WTC11 (cell line): ENCODE measurements around the gene ZNF423. TPM values are rescaled to one million over a fixed set of nuclear protein-coding genes. Genes with fewer than 3 reads are reported as not detected.

ENCODE experiments used
- ATAC-seq: fragments of 200-7000 bp; cut with Tn5 transposase; 2 replicates; pipeline ENCODE4 v1.10.0; 2021; ENCODE audit warnings: mild to moderate bottlenecking, moderate library complexity
- CTCF ChIA-PET: fragments of 300-600 bp; sonication (Branson Sonifier 250); formaldehyde crosslinking; loops from one replicate; lab custom pipeline; 2021; ENCODE audit warnings: antibody characterized with exemption; lab: Charles Lee
- POLR2A ChIA-PET: fragments of 350-600 bp; sonication (Branson Sonifier 250); formaldehyde crosslinking; loops from one replicate; lab custom pipeline; 2021; ENCODE audit warnings: antibody characterized with exemption; lab: Charles Lee
- DNase-seq: peaks from one replicate; pipeline ENCODE4 v3.0.0; 2021; ENCODE audit warnings: low spot score
- H3K27ac Mint-ChIP-seq: 2 replicates; pipeline ENCODE4 v1.8.0; 2021; ENCODE audit warnings: mixed read lengths
- H3K27me3 Mint-ChIP-seq: 2 replicates; pipeline ENCODE4 v1.8.0; 2021; ENCODE audit warnings: low read depth, mild to moderate bottlenecking, moderate library complexity, mixed read lengths
- H3K36me3 Mint-ChIP-seq: 2 replicates; pipeline ENCODE4 v1.8.0; 2021; ENCODE audit warnings: mixed read lengths
- H3K4me1 Mint-ChIP-seq: 2 replicates; pipeline ENCODE4 v1.8.0; 2022; ENCODE audit warnings: mixed read lengths
- H3K4me3 Mint-ChIP-seq: 2 replicates; pipeline ENCODE4 v1.8.0; 2021; ENCODE audit warnings: mild to moderate bottlenecking, moderate library complexity, mixed read lengths
- H3K9me3 Mint-ChIP-seq: 2 replicates; pipeline ENCODE4 v1.8.0; 2021; ENCODE audit warnings: mixed read lengths
- ATF1 ChIP-seq: sonication (generic); formaldehyde crosslinking; IDR thresholded peaks from 2 replicates; pipeline ENCODE4 v1.8.1; 2023; ENCODE audit warnings: mild to moderate bottlenecking, moderate library complexity, missing genetic modification reagents
- FOXJ3 ChIP-seq: sonication (generic); formaldehyde crosslinking; IDR thresholded peaks from 2 replicates; pipeline ENCODE4 v1.9.0; 2021; ENCODE audit warnings: missing genetic modification reagents, mild to moderate bottlenecking, borderline replicate concordance
- GABPB1 ChIP-seq: sonication (generic); formaldehyde crosslinking; IDR thresholded peaks from 2 replicates; pipeline ENCODE4 v1.8.1; 2023; ENCODE audit warnings: mild to moderate bottlenecking, missing genetic modification reagents
- NR2C2 ChIP-seq: sonication (generic); formaldehyde crosslinking; IDR thresholded peaks from 2 replicates; pipeline ENCODE4 v1.8.0; 2022; ENCODE audit warnings: mild to moderate bottlenecking, missing genetic modification reagents
- SMAD3 ChIP-seq: sonication (generic); formaldehyde crosslinking; IDR thresholded peaks from 2 replicates; pipeline ENCODE4 v1.8.0; 2022; ENCODE audit warnings: missing genetic modification reagents, mild to moderate bottlenecking, borderline replicate concordance
- SMAD4 ChIP-seq: sonication (generic); formaldehyde crosslinking; IDR thresholded peaks from 2 replicates; pipeline ENCODE4 v1.8.0; 2022; ENCODE audit warnings: mild to moderate bottlenecking, missing genetic modification reagents
- TCF7 ChIP-seq: sonication (generic); formaldehyde crosslinking; IDR thresholded peaks from 2 replicates; pipeline ENCODE4 v1.8.0; 2022; ENCODE audit warnings: mild to moderate bottlenecking, low read depth, missing genetic modification reagents, moderate library complexity
- TEAD1 ChIP-seq: sonication (generic); formaldehyde crosslinking; IDR thresholded peaks from 2 replicates; pipeline ENCODE4 v1.8.0; 2022; ENCODE audit warnings: mild to moderate bottlenecking, missing genetic modification reagents
- TEAD4 ChIP-seq: sonication (generic); formaldehyde crosslinking; IDR thresholded peaks from 2 replicates; pipeline ENCODE4 v1.8.0; 2022; ENCODE audit warnings: mild to moderate bottlenecking, missing genetic modification reagents
- TP53 ChIP-seq: sonication (generic); formaldehyde crosslinking; IDR thresholded peaks from 2 replicates; pipeline ENCODE4 v1.8.1; 2023; ENCODE audit warnings: mild to moderate bottlenecking, missing genetic modification reagents
- total RNA-seq: library from RNA; stranded (reverse); gene quantifications from 3 replicates; pipeline ENCODE4 v1.2.3, GENCODE V29; 2021
- TF ChIP-seq, protein P1 (sequence below): fragments of 250-450 bp; sonication (Bioruptor Pico); IDR thresholded peaks from 2 replicates; pipeline ENCODE4 v1.9.0; 2021; ENCODE audit warnings: mild to moderate bottlenecking, borderline replicate concordance
- TF ChIP-seq, protein P2 (sequence below): sonication (generic); formaldehyde crosslinking; IDR thresholded peaks from 2 replicates; pipeline ENCODE4 v1.8.1; 2023; ENCODE audit warnings: mild to moderate bottlenecking, missing genetic modification reagents
- TF ChIP-seq, protein P3 (sequence below): fragments of 250-450 bp; sonication (Bioruptor Pico); IDR thresholded peaks from 2 replicates; pipeline ENCODE4 v1.8.0; 2021; ENCODE audit warnings: mild to moderate bottlenecking
- TF ChIP-seq, protein P4 (sequence below): sonication (generic); formaldehyde crosslinking; IDR thresholded peaks from 2 replicates; pipeline ENCODE4 v1.8.0; 2022; ENCODE audit warnings: mild to moderate bottlenecking, missing genetic modification reagents
- TF ChIP-seq, protein P5 (sequence below): sonication (generic); formaldehyde crosslinking; IDR thresholded peaks from 2 replicates; pipeline ENCODE4 v1.8.0; 2022; ENCODE audit warnings: mild to moderate bottlenecking, missing genetic modification reagents

ZNF423 gene
- total RNA-seq, 1 experiment from 2014 or later, result 38.8 TPM

DNA sequence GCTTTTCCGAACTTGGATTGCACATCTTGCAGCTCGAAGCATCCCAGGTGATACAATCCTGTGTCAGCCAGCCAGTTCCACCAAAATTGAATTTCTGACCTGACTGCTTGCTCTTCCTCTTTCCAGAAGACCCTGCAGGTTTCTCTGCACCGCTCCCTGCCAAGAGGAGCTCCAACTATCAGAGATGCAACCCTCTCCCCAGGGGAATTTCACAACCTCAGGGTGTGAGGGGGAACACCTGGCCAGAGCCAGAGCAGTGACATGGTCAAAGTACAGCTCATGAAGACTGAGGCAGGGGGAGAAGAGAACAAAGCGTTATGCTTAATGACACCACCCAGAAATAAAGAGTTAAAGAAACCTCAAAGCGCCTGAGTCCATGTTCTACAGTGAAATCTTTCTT, 25.0 kb downstream of the ZNF423 start:
- no peak for DNase-seq
- H3K36me3 Mint-ChIP-seq, result 0 out of 2 replicates have a peak, but pooled peaks cover 8% of the 10 kb centered on the region
- 0 out of 2 replicates have a peak overlapping the region, but pooled peaks have one; percentile 30 for H3K27ac Mint-ChIP-seq
- TF ChIP-seq TCF7 (CRISPR knock-in tag) (no peak), NR2C2 (CRISPR knock-in tag) (no peak), GABPB1 (CRISPR knock-in tag) (no peak)
- TF ChIP-seq, all 79 proteins: peak for 0
- no peak overlapping the region for H3K4me3 Mint-ChIP-seq
- CTCF ChIA-PET, result interaction anchor here (2.3 kb wide), 1 partner anchor 27 kb away, joined by 8 read pairs; no protein-coding TSS in a partner anchor
- no peaks in the 10 kb centered on the region for H3K9me3 Mint-ChIP-seq
- POLR2A ChIA-PET, result no interaction called here
- H3K4me1 Mint-ChIP-seq, result peaks cover 63% of the 10 kb centered on the region
- ATAC-seq, result no peak
- H3K27me3 Mint-ChIP-seq, result no peaks in the 10 kb centered on the region; the same call in 1 of the 2 replicates

DNA sequence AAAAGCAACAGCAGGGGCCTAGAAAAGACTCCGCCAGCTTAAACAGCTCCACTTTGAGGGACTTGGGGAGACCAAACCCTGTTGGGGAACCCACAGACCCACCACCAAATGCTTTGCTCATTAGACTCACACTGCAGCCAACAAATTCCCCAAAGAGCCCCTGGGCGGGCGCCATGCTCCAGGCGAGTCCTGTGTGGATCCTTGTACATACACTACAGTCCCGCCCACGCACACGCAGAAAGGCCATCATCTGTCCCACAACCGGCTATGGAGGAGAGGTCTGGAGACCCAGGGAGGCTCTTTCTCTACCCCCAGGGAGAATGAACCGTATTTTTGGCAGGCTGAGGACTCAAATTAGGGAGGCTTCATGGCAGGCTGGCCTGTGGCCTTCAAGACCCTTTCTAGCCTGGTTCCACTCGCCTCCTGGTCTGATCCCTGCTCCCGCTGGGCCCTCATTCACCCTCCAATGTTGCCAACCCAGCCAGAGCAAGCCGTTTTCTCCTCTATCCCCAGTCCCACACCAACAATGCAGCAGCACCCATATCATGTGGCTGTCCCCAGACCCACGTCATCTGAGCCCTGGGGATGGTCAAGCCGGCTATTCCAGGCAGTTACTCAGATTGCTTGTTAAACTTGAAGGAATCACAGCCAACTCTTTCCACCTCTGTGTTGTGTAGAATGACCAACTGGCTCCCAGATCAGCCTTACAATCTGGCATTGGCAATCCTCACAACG, 27.2 kb downstream of the ZNF423 start:
- ATAC-seq, result no peak
- no peak for DNase-seq
- no peaks in the 10 kb centered on the region; the same call in 1 of the 2 replicates for H3K27me3 Mint-ChIP-seq
- peaks cover 68% of the 10 kb centered on the region for H3K4me1 Mint-ChIP-seq
- no peak overlapping the region for H3K4me3 Mint-ChIP-seq
- TF ChIP-seq ATF1 (CRISPR knock-in tag), result no peak
- TF ChIP-seq, protein P1, sequence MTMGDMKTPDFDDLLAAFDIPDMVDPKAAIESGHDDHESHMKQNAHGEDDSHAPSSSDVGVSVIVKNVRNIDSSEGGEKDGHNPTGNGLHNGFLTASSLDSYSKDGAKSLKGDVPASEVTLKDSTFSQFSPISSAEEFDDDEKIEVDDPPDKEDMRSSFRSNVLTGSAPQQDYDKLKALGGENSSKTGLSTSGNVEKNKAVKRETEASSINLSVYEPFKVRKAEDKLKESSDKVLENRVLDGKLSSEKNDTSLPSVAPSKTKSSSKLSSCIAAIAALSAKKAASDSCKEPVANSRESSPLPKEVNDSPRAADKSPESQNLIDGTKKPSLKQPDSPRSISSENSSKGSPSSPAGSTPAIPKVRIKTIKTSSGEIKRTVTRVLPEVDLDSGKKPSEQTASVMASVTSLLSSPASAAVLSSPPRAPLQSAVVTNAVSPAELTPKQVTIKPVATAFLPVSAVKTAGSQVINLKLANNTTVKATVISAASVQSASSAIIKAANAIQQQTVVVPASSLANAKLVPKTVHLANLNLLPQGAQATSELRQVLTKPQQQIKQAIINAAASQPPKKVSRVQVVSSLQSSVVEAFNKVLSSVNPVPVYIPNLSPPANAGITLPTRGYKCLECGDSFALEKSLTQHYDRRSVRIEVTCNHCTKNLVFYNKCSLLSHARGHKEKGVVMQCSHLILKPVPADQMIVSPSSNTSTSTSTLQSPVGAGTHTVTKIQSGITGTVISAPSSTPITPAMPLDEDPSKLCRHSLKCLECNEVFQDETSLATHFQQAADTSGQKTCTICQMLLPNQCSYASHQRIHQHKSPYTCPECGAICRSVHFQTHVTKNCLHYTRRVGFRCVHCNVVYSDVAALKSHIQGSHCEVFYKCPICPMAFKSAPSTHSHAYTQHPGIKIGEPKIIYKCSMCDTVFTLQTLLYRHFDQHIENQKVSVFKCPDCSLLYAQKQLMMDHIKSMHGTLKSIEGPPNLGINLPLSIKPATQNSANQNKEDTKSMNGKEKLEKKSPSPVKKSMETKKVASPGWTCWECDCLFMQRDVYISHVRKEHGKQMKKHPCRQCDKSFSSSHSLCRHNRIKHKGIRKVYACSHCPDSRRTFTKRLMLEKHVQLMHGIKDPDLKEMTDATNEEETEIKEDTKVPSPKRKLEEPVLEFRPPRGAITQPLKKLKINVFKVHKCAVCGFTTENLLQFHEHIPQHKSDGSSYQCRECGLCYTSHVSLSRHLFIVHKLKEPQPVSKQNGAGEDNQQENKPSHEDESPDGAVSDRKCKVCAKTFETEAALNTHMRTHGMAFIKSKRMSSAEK (CRISPR knock-in tag), result no peak
- TF ChIP-seq SMAD3 (CRISPR knock-in tag), result no peak
- TF ChIP-seq, protein P2, sequence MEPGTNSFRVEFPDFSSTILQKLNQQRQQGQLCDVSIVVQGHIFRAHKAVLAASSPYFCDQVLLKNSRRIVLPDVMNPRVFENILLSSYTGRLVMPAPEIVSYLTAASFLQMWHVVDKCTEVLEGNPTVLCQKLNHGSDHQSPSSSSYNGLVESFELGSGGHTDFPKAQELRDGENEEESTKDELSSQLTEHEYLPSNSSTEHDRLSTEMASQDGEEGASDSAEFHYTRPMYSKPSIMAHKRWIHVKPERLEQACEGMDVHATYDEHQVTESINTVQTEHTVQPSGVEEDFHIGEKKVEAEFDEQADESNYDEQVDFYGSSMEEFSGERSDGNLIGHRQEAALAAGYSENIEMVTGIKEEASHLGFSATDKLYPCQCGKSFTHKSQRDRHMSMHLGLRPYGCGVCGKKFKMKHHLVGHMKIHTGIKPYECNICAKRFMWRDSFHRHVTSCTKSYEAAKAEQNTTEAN (CRISPR knock-in tag), result no peak
- TF ChIP-seq, protein P3, sequence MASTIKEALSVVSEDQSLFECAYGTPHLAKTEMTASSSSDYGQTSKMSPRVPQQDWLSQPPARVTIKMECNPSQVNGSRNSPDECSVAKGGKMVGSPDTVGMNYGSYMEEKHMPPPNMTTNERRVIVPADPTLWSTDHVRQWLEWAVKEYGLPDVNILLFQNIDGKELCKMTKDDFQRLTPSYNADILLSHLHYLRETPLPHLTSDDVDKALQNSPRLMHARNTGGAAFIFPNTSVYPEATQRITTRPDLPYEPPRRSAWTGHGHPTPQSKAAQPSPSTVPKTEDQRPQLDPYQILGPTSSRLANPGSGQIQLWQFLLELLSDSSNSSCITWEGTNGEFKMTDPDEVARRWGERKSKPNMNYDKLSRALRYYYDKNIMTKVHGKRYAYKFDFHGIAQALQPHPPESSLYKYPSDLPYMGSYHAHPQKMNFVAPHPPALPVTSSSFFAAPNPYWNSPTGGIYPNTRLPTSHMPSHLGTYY (CRISPR knock-in tag), result no peak
- no peak for TF ChIP-seq TEAD1 (CRISPR knock-in tag)
- TF ChIP-seq SMAD4 (CRISPR knock-in tag), result no peak
- H3K27ac Mint-ChIP-seq, result peak overlapping the region; percentile 34
- no peaks in the 10 kb centered on the region for H3K9me3 Mint-ChIP-seq
- ChIA-PET CTCF (no interaction called here), POLR2A (no interaction called here)
- 0 out of 2 replicates have a peak, but pooled peaks cover 8% of the 10 kb centered on the region for H3K36me3 Mint-ChIP-seq

DNA sequence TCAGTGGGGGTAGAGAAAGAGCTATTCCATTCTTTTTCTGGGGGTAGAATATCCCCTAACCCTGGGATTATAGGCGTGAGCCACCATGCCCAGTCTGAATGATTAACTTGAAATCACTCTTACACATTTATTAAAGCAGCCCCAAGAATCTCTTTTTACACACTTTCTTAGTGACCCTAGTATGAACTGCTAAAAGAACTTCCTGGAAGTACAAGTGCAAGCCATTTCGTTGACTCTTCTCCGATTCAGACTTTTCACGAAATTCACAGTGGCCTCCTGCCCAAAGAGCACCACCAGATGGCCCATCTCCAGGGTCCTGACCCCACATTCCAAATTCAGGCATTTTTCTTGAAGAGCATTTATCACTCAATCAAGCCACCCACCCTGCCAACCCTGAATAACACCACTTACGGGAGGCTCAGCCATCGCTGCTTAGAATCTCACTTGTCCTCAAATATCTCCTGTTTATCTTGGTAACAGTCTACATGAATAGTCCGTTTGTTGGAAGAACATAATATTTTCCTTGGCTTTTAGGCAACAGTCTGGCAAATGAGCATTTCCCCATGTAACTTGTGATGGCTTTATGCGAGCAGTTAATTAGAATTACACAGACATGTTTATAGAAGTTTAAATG, 28.0 kb downstream of the ZNF423 start:
- Mint-ChIP-seq H3K27me3 (no peaks in the 10 kb centered on the region; the same call in 1 of the 2 replicates), H3K27ac (no peak overlapping the region), H3K4me1 (peaks cover 69% of the 10 kb centered on the region), H3K9me3 (no peaks in the 10 kb centered on the region), H3K4me3 (no peak overlapping the region), H3K36me3 (0 out of 2 replicates have a peak, but pooled peaks cover 8% of the 10 kb centered on the region)
- DNase-seq, result no peak
- CTCF ChIA-PET, result interaction anchor here (0.7 to 1.5 kb wide), 2 partner anchors 23 to 29 kb away, joined by 3 to 6 read pairs; no protein-coding TSS in a partner anchor
- TF ChIP-seq FOXJ3 (CRISPR knock-in tag), result no peak
- no peak for TF ChIP-seq TP53 (CRISPR knock-in tag)
- TF ChIP-seq, protein P4, sequence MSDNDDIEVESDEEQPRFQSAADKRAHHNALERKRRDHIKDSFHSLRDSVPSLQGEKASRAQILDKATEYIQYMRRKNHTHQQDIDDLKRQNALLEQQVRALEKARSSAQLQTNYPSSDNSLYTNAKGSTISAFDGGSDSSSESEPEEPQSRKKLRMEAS (CRISPR knock-in tag), result no peak
- TF ChIP-seq, protein P5, sequence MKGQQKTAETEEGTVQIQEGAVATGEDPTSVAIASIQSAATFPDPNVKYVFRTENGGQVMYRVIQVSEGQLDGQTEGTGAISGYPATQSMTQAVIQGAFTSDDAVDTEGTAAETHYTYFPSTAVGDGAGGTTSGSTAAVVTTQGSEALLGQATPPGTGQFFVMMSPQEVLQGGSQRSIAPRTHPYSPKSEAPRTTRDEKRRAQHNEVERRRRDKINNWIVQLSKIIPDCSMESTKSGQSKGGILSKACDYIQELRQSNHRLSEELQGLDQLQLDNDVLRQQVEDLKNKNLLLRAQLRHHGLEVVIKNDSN (CRISPR knock-in tag), result no peak
- TF ChIP-seq TEAD4 (CRISPR knock-in tag), result no peak
- POLR2A ChIA-PET, result no interaction called here
- no peak for ATAC-seq
